GM15510 (cell line): ENCODE results near the gene B3GAT3.
A peak's percentile ranks its signal among the peaks of the same experiment; 100 is the strongest.

ENCODE experiments used
- POLR2A ChIP-seq: IDR thresholded peaks from 3 replicates; pipeline ENCODE4 v1.6.1; 2011; ENCODE audit warnings: borderline replicate concordance; ENCODE audit not compliant: insufficient read length; ENCODE audit errors: extremely low read depth

The B3GAT3 gene

DNA sequence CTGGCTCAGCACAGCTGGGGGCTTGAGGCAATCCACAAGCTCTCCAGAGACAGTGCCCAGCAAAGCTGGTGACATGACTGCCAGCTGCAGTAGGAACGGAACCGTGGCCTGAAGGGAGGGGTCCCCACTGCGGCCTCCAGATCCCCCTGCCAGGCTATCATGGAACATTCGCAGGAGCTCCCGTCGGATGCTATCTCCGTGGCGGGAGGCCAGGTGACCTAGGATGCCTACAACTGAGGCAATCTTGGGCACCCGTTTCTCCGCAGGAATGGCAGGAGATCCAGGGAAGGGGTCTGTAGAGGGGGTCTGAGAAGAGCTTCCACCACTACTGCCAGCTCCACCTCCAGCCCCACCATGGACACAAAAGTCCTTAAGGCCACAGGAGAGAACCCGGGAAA lies 27.2 kb upstream of the B3GAT3 start:
- TF ChIP-seq POLR2A = no peak

DNA sequence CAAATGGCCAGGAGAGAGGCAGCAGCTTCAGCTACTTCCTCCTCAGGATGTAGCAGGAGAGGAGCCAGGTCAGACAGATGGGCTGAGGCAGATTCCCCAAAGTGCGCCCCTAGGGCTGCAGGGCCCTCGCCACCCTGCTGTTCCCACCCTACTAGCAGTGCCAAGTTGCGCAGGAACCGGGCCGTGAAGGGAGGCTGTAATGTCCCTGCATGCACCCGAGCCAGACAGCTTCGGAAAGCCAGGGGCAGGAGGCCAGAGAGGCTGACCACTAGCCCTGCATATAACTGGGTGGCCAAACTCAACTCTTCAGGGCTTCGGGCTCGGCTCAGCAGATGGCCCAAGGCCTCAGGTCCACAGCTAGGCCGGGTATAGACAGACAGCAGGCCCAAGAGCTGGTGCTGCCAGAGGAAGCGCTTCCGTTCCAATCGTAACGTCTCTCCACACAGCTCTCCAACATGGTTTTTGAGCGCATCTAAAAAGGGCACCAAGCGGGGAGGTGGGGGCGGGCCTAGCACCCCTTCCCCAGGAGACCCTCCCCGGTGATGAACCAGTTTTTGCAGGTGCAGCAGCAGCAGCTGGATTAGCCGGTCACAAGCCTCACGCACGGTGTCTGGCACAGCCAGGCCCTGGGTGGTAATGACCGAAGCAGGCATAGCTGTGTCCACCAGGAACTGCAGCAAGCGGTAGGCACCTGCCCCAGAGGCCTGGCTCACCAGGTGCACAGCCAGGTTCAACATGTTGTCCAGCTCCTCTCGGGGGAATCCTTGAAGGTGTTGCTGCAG lies 26.6 kb upstream of the B3GAT3 start:
- TF ChIP-seq POLR2A = no peak

DNA sequence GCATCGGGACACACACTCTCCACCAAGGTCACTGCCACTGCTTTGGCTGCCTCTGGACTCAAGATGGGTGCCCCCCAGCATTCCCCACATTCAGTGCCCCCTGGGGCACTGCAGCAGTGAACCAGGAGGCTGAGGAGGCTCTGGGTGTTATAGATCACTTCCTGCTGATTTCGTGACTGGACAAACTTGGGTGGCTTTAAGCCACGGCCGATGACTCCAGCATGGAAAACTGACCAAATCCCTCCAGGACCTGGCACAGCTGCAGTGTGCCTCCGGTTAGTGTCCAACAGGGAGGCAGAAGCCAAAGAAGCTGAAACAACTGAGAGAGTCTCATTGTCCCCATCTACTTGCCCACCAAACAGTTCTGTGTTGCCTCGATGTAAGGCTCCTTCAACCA lies 25.8 kb upstream of the B3GAT3 start:
- no peak for TF ChIP-seq POLR2A

DNA sequence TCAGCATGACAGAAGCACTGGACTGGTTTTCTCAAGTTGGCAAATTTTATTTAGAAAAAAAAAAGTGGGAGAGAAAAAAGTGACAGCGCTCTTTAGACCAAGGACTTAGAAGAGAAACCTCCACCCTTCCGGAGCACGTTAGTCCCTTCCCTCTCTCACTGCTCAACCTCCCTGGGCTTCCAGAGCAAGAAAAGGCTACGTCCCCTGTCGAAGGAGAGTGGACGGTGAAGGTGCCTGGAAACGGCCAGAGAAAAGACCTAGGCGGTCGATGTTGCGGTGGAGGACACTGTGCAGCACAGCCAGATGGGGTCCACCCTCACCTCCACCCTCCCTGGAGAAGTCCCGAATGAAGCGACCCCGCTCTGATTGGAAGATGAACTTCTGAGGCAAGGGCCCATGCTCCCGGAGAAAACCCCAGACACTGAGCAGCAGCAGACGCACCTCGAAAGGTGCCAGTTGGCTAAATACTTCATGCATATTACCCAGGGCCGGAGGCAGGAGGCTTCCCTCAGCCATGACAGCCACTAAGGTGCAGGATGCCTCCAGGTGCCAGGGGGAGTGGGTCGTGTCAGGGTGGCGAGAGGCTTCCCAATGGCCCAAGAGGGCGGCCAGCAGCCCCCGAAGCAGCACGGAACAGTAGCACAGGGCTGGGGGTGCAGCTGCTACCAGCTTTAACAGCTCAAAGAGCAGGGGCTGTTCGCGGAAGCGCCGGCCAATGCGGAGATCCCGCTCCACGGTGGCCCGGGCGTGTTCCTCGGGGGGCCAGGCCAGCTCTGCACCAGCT lies 25.2 kb upstream of the B3GAT3 start:
- no peak for TF ChIP-seq POLR2A

DNA sequence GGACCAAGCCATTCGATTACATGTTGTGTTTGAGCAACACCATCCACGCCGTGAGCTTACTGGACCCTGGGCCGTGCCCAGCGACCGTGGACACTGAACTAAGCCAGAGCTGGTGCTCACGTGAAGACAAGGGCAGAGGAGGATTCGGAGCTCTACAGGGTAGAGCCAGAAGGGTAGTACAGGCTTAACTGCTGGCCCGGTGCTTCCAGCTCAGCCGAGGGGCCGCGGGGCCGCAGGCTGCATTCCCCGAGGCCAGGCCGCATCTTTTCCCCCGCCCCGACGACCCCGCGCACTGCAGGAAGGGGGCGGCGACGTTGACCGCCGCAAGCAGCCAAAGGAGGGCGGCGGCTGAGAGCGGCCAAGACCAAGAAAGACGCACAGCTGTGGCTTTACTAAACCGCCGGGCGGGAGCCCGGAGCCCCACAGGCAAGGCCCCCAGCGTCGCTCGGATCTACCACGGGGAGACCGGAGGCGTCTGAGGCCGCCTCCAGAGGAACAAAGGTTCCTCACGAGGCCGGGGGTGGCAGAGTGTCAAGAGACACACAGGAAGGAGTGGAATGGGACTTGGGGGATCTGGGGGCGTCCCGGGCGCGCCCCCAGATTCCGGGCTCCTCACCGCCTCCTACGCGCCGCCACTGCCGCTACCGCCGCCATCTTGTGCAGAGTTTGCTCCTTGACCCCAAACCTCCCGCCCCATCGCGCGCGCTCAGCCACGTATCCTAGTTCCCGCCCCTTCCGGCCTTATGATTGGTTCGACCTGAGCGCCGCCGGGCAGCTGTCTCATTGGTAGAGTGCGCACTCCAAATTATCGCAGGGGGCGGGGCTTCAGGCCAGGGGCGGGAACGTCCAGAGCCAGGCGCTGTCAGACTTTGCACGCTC lies 24.4 kb upstream of the B3GAT3 start, which contains the start of gene GANAB:
GANAB (minus strand) TSS at position 668 of the 879 bp plus-strand sequence; CDS start at position 654, 14 bp downstream.
- peak; percentile 90 for TF ChIP-seq POLR2A

DNA sequence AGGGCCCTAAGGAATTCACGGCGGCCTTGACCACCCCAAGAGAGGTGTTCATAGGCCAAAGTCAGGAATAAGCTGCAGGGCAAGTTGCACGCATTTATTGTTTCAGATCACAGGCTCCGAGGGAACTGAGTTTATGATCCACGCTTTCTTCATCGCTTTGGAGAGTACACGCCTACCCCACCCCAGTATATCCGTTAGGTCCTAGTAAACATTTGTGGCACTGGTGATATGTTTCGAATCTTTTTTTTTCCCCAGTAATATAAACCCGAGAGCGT lies 23.8 kb upstream of the B3GAT3 start:
- TF ChIP-seq POLR2A = no peak

DNA sequence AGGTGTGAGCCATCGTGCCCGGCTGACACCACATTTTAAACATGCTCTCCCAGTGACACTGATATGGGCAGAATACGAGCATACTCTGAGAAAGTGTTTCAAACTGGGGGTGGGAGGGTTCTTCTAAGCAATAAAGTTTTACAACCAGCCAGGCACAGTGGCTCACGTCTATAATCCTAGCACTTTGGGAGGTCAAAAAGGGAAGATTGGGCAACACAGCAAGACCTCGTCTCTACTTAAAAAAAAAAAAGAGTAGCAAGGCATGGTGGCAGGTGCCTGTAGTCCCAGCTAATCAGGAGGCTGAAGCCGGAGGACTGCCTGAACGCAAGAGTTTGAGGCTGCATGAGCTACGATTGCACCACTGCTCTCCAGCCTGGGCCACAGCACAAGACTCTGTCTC lies 22.4 kb upstream of the B3GAT3 start:
- no peak for TF ChIP-seq POLR2A

DNA sequence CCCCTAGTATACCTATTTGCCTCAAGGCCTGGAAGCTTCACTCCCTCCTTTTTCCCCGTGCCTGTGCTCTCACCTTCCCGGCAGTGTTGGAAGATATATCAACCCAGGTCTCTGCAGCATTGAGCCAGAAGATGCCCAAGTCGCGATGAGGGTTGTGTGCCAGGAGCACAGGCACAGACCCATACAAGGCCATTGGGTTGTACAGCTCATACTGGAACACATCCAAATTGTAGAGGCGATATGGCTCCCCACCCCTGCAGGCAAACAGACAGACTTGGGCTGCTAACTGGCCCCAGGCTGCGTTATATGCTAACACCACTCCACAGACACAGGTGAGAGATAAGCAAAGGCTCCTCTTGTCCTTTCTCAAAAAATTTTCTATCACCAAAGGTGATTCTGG lies 10.7 kb upstream of the B3GAT3 start:
- TF ChIP-seq POLR2A = no peak

DNA sequence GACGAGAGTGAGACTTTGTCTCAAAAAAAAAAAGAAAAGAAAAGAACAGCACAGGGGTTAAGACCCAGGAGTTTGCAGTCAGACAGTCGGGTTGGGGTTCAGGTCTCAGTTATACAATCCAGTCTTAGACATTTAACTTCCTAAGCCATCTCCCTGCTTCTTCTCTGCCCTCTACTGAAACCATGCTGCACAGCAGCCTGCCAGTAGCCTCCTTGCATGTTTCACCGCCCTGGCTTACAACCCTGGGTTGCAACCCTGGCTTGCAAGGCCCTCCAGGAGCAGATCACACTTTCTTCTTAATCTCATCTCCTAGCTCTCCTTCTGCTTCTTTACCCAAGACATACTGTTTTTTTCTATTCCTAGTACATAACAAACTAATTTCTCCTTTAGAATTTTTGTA lies 5.9 kb upstream of the B3GAT3 start:
- no peak for TF ChIP-seq POLR2A

DNA sequence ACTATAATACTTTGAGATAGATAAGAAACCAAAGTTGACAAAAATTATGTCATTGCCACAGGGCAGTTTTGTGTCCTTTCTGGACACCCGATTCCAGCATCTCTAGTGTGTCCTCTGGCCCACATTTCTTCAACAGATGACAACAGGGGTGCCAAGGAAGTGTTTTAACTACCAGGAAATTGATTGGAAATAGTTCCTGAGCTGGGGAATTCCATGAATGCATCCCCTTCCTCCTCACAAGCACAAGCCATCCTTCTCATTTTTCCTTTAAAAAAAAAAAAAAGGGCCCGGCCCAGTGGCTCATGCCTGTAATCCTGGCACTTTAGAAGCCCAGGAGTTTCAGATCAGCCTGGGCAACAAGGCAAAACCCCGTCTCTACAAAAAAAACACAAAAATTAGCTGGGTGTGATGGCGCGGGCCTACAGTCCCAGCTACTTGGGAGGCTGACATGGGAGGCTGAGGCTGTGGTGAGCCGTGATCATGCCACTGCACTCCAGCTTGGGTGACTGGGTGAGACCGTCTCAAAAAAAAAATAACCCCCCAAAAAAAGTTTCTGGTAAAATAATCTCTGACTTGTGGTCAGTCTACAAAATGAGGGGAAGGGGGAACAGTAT lies 797 bp upstream of the B3GAT3 start:
- no peak for TF ChIP-seq POLR2A

DNA sequence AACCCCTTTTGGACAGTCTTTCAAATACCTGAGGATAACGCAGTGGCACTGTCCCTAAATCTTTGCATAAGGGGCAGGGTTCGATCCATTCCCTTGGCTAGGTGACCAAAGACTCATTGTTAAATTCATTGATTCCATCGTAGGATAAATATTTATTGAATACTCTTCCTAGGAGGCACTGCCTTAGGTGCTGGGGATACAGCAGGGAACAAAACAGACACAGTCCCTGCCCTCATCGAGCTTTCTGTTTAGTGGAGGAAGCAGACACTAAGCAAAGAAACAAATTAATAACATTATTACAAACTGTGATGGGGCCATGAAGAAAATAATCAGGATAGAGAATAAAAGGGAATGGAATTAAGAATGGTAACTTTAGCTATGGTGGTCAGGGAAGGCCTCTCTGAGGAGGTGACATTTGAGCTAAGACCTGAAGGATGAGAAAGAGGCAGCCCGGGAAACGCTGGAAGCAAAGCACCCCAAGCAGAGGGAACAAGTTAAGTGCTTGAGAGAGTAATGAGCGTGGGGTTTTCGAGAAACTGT lies 689 bp downstream of the B3GAT3 start:
- no peak for TF ChIP-seq POLR2A

DNA sequence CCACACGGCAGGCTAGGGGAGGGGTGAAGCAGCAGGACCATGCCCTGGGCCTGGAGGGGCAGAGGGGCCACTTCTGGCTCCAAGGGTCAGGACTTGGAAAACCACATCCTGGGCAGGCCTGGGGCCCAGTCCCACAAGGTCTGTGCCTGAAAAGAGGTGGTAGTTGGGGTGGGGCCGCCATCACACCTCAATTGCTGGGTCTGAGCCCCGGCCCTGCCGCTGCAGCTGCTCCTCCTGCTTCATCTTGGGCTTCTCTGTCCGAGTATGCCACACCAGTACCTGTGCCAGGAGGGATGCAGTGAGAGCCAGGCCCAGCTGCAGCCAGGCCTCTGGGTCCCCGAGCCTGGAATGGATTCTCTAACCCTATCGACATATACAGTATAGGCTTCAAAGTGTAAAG lies 6.3 kb downstream of the B3GAT3 start:
- no peak for TF ChIP-seq POLR2A

DNA sequence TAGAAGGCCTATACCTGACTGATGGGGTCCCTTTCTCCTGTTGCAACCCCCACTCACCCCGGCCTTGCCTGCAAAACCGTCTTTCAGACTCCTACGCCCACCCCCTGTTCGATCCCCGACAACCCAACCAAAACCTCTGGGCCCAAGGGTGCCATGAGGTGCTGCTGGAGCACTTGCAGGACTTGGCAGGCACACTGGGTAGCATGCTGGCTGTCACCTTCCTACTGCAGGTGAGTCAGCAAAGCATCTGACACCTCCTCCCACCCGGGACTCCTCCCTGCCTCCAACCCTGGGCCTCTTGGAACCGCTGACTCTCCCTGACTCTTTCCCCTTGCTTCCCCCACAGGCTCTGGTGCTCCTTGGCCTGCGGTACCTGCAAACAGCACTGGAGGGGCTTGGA lies 7.5 kb downstream of the B3GAT3 start:
- no peak for TF ChIP-seq POLR2A

DNA sequence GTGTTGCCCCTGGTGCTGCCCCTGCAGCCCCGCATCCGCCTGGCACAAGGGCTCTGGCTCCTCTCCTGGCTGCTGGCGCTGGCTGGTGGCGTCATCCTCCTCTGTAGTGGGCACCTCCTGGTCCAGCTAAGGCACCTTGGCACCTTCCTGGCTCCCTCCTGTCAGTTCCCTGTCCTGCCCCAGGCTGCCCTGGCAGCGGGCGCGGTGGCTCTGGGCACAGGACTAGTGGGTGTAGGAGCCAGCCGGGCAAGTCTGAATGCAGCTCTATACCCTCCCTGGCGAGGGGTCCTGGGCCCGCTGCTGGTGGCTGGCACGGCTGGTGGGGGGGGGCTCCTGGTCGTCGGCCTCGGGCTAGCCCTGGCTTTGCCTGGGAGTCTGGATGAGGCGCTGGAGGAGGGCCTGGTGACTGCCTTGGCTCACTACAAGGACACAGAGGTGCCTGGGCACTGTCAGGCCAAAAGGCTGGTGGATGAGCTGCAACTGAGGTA lies 8.5 kb downstream of the B3GAT3 start:
- no peak for TF ChIP-seq POLR2A

DNA sequence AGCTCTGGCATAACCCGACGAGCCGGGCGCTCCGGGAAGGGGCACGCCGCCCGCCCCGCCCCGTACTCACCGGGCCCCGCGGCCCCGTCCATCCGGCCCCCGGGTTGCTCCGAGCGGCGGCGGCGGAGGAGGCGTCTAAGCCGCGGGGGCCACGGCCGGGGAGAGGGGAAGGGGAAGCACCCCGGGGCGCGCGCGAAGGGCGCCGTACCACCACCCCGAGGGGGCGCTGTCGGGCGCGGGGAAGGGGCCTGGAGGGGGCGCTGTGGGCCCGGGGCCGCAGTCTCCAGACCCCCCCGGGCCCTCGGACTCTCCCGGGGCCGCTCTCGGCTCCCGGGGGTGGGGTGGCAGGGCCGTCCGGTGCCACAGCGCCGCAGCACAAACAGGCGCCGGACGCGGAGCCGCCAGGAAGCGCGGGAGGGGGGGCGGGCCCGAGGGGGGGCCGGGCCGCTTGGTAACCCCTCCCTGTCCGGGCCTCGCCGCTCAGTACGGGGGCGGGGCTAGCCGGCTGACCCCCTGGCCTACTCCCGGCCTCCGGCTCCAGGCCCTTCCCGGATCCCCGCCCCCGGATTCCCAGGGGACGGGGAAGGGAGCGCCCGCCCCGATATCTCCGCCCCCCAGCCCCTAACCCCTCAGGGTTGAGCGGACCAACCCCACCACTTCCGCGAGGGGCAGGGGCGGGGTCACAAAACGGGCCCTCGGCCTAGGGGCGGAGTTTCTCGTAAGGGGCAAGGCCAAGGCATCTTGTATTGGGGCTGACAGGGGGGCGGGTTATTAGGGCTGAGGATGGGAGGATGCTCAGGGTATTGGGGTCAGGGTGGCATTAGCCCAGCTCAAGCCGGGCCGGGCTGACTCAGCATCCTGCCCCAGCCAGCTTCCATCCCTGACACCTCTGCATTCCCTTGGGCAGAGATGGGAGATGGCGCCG lies 9.2 kb downstream of the B3GAT3 start, which contains the start of the genes EML3 and ROM1:
EML3 (minus strand) TSS at position 410 of the 925 bp plus-strand sequence; CDS start at position 92, 318 bp downstream.
ROM1 (plus strand) TSS at position 892 of the 925 bp plus-strand sequence; CDS start at position 917, 25 bp downstream.
- TF ChIP-seq POLR2A = peak; percentile 60
